Colonic mucosa (tissue), 4 donors: Measurements from ENCODE around the gene BOLA3. TPM values are rescaled to one million over a fixed set of nuclear protein-coding genes. Genes with fewer than 3 reads are reported as not detected.

Source experiments
- DNase-seq: peaks from one replicate; pipeline ENCODE4 v3.0.0-alpha.2; 2020
- H3K27ac ChIP-seq: fragments of 200-600 bp; one replicate; pipeline ENCODE4 v1.8.0; 2021
- H3K27me3 ChIP-seq: fragments of 200-600 bp; one replicate; pipeline ENCODE4 v1.8.0; 2021
- H3K36me3 ChIP-seq: fragments of 200-600 bp; one replicate; pipeline ENCODE4 v1.8.0; 2021
- H3K4me1 ChIP-seq: fragments of 200-600 bp; one replicate; pipeline ENCODE4 v1.8.0; 2021; ENCODE audit warnings: mild to moderate bottlenecking
- H3K4me3 ChIP-seq: fragments of 200-600 bp; one replicate; pipeline ENCODE4 v1.8.0; 2021
- H3K9ac ChIP-seq, 2 donors: one replicate each; pipeline ENCODE4 v1.7.0; 2013; ENCODE audit warnings: control low read depth in 2 of 2, low read depth in 2 of 2, low read length in 2 of 2
- H3K9me3 ChIP-seq: fragments of 200-600 bp; one replicate; pipeline ENCODE4 v1.8.0; 2021
- intact Hi-C: fragments of 100-400 bp; cut with DNase I; formaldehyde crosslinking; loops from one replicate; pipeline ENCODE4 v1.14.1; 2022
- total RNA-seq, 2 donors: library from RNA; stranded (reverse); fragmentation: NEBNext Ultra II Directional in 1 of 2; extraction: Animal tissue kit (Norgen Biotek cat#: 25700) in 1 of 2; gene quantifications; one replicate each; pipeline ENCODE4 v1.2.1, GENCODE V29; 2021
- TF ChIP-seq, protein P1 (sequence below): fragments of 200-600 bp; IDR thresholded peaks from one replicate; pipeline ENCODE4 v1.8.0; 2022; ENCODE audit warnings: antibody characterized with exemption, mild to moderate bottlenecking
- donor health status: healthy.
- donor health status: DM: no; HTN: no; CAD: no.
- donor health status: DM: no; HTN: no; CAD: no.

Gene BOLA3, protein sequence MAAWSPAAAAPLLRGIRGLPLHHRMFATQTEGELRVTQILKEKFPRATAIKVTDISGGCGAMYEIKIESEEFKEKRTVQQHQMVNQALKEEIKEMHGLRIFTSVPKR
- 10 to 100 TPM; 44.8 to 95.1 TPM for total RNA-seq

DNA sequence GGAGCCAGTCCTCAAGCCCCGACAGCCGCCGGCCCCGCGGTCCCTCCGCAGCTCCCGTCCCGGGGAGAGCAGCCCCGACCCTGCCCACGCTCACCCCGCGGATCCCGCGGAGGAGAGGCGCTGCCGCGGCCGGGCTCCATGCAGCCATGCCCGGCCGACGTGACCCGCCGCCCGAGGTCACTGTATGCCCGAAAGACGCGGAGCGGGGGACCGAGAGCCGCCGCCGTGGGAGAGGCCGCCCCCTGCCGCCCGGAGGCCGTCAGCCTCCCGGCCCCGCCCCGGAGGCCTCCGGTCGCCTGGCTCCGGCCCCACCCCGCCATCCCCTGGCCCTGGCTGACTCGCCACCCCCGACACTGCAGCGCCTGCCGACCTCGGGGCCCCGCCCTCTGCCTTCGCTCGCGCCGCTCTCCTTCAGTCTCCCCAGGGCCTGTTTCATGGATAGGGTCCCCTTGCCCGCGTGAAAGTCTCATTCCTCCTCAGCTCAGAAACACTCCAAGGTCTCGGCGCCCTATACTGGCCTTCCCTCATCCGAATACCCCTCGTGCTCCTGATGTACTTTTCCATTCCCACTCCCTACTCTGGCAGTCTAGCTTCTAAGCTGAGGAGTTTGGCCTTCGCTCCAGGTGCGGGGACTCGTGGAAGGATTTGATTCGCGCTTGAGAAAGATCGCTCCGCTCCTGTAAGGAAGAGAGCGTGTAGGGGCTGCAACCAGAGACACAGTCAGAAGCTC lies at the start of gene BOLA3:
TSS of gene BOLA3 (minus strand) at position 186 of the 730 bp plus-strand sequence. CDS start at position 148, 38 bp downstream.
- Histone ChIP-seq H3K27ac (no peak within 1 kb of the TSS), H3K9me3 (no peaks in the 10 kb centered on the region), H3K4me1 (peaks cover 6% of the 10 kb centered on the region), H3K36me3 (no peaks in the 10 kb centered on the region), H3K9ac (peak within 1 kb of the TSS; percentile 77 to 83), H3K27me3 (no peaks in the 10 kb centered on the region), H3K4me3 (peak within 1 kb of the TSS; percentile 75)
- DNase-seq = peak; percentile 89
- TF ChIP-seq, protein P1, sequence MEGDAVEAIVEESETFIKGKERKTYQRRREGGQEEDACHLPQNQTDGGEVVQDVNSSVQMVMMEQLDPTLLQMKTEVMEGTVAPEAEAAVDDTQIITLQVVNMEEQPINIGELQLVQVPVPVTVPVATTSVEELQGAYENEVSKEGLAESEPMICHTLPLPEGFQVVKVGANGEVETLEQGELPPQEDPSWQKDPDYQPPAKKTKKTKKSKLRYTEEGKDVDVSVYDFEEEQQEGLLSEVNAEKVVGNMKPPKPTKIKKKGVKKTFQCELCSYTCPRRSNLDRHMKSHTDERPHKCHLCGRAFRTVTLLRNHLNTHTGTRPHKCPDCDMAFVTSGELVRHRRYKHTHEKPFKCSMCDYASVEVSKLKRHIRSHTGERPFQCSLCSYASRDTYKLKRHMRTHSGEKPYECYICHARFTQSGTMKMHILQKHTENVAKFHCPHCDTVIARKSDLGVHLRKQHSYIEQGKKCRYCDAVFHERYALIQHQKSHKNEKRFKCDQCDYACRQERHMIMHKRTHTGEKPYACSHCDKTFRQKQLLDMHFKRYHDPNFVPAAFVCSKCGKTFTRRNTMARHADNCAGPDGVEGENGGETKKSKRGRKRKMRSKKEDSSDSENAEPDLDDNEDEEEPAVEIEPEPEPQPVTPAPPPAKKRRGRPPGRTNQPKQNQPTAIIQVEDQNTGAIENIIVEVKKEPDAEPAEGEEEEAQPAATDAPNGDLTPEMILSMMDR = peak; percentile 56
- intact Hi-C loops = loop anchor here (10.0 kb wide), 1 partner anchor 323 kb away; the partner anchor contains the start of gene STAMBP

DNA sequence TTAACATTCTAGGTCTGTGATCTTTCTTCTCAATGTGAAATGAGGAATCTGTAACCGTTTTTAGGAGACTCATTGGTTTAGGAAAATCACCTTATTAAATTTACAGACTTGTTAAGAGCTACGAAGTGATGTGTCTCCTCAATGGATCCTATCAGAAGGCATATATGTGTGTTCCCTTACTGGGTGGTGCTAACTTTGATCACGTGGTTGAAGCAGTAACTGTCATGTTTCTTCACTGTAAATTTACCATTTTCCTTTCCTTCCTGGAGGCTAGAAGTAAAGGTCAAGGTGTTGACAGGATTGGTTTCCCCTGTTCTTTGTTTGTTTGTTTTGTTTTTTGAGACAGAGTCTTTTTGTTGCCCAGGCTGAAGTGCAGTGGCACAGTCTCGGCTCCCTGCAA lies 49.3 kb upstream of the BOLA3 start:
- Histone ChIP-seq H3K4me1 (no peaks in the 10 kb centered on the region), H3K27me3 (no peaks in the 10 kb centered on the region), H3K4me3 (no peak overlapping the region), H3K36me3 (no peaks in the 10 kb centered on the region), H3K9ac (no peak overlapping the region), H3K27ac (no peak overlapping the region), H3K9me3 (no peaks in the 10 kb centered on the region)
- DNase-seq = no peak
- intact Hi-C loops = no loop called here
- TF ChIP-seq, protein P1 = no peak

DNA sequence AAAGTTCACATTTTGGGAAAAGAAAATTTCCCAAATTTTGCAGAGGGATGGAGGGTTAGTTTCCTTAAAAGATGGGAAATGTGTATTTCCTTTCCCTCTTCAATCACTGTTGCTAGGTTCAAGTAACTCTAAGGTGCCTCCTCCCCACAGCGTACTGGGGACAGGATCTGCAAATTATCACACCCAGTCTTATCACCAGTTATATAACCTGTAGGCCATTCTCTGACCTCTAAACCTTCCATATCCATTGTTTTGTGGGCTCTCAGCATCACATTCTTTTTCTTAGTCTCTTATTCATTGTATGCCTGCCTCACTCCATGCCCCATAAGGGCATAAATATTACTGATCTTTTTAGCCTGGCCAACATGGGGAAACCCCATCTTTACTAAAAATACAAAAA lies 47.1 kb upstream of the BOLA3 start:
- intact Hi-C loops = no loop called here
- no peak overlapping the region for H3K9ac ChIP-seq
- H3K9me3 ChIP-seq = no peaks in the 10 kb centered on the region
- H3K4me1 ChIP-seq = no peaks in the 10 kb centered on the region
- H3K27me3 ChIP-seq = no peaks in the 10 kb centered on the region
- TF ChIP-seq, protein P1 = no peak
- H3K27ac ChIP-seq = no peak overlapping the region
- H3K4me3 ChIP-seq = no peak overlapping the region
- H3K36me3 ChIP-seq = no peaks in the 10 kb centered on the region
- no peak for DNase-seq

DNA sequence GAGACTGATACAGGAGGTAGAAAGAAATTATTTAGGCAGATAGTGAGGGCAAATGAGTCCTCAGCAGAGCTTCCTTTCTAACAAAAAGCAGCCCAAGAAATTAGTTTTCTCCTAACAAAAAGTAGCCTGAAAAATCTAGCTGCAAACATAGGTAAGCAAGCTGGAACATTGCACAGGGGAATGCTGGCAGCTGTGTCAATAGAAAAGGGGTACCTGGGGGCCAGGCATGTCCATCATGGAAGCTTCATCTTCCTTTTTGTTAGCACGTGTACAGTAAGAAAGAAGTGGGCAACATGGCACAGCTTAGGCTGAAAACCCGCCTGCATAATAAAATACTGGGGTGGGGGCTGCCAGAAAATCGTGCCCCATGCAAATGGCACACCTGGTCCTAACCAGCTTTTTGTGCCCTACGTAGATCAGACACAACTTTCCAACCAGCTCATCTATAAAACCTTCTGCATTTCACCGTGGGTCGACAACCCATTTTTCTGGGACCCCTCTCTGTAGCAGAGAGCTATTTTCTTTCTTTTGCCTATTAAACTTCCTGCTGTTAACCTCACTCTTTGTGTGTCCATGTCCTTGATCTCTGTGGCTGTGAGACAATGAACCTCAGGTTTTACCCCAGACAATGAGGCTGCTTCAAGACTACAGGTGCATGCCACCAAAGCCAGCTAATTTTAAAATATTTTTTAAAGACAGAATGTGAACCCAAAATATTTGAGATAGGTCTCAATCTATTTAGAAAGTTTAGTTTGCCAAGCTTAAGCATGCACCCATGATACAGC lies 44.1 kb upstream of the BOLA3 start:
- H3K9me3 ChIP-seq = no peaks in the 10 kb centered on the region
- H3K4me3 ChIP-seq = no peak overlapping the region
- TF ChIP-seq, protein P1 = no peak
- H3K27me3 ChIP-seq = no peaks in the 10 kb centered on the region
- H3K36me3 ChIP-seq = no peaks in the 10 kb centered on the region
- H3K27ac ChIP-seq = no peak overlapping the region
- H3K9ac ChIP-seq = no peak overlapping the region
- DNase-seq = no peak
- intact Hi-C loops = no loop called here
- H3K4me1 ChIP-seq = no peaks in the 10 kb centered on the region

DNA sequence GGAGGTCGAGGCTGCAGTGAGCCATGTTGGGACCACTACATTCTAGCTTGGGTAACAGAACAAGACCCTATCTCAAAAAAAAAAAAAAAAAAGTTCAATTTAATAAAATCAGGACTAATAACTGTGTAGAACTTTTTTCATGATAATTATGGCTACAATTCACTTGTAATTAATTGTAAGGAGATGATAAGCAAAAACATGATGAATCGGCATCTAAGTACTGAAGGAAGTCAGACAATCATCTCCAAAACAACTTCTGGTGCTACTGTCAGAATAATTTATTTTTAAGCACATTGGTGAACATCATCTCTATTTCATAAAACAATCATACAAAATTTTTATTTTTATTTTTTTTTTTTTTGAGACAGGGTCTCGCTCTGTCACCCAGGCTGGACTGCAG lies 41.0 kb upstream of the BOLA3 start:
- Histone ChIP-seq H3K4me3 (no peak overlapping the region), H3K27ac (no peak overlapping the region), H3K9ac (no peak overlapping the region), H3K36me3 (no peaks in the 10 kb centered on the region), H3K27me3 (no peaks in the 10 kb centered on the region), H3K9me3 (no peaks in the 10 kb centered on the region), H3K4me1 (no peaks in the 10 kb centered on the region)
- intact Hi-C loops = no loop called here
- no peak for DNase-seq
- TF ChIP-seq, protein P1 = no peak
